NB4 (cell line): Measurements from ENCODE around the gene LEPR.
"Not testable (repeated sequence)": the region's sequence is repeated elsewhere in the genome, so short reads cannot be mapped to it uniquely, and the experiment has no call there.

Source experiments
- CTCF ChIP-seq: IDR thresholded peaks from one replicate; pipeline ENCODE4 v1.5.1; 2012; ENCODE audit warnings: low read depth, low read length
- POLR2A ChIP-seq: IDR thresholded peaks from 2 replicates; pipeline ENCODE4 v1.6.1; 2011; ENCODE audit warnings: mild to moderate bottlenecking; ENCODE audit not compliant: insufficient read length; ENCODE audit errors: extremely low read depth

GRCh38 chr1:65384426-65384825 is 36.0 kb upstream of the LEPR start:
- not testable (repeated sequence) for TF ChIP-seq POLR2A, CTCF
